Astrocyte of the hippocampus (primary cell): ENCODE data around the gene FRRS1L.
"Not testable (repeated sequence)": the region's sequence is repeated elsewhere in the genome, so short reads cannot be mapped to it uniquely, and the experiment has no call there.

Source experiments
- DNase-seq: peaks from one replicate; pipeline ENCODE4 v3.0.0; 2011; ENCODE audit warnings: low read depth, low spot score

The FRRS1L gene

GRCh38 chr9:109133533-109133932, 33.5 kb downstream of the FRRS1L start:
- no peak for DNase-seq

GRCh38 chr9:109132567-109133021, 34.5 kb downstream of the FRRS1L start:
- DNase-seq, result no peak

- DNase-seq, result no peak
Observed at GRCh38 chr9:109129470-109130197, 37.4 kb downstream of the FRRS1L start.

GRCh38 chr9:109126671-109127070, 40.4 kb downstream of the FRRS1L start:
- DNase-seq, result not testable (repeated sequence)

- no peak for DNase-seq
Observed at GRCh38 chr9:109124121-109124520, 42.9 kb downstream of the FRRS1L start.

GRCh38 chr9:109122726-109123621, 44.1 kb downstream of the FRRS1L start:
- no peak for DNase-seq

- no peak for DNase-seq
Observed at GRCh38 chr9:109121232-109121796, 45.7 kb downstream of the FRRS1L start.

GRCh38 chr9:109120204-109120789, 46.8 kb downstream of the FRRS1L start:
- no peak for DNase-seq

- peak; percentile 99 for DNase-seq
Observed at GRCh38 chr9:109119439-109120203, 47.4 kb downstream of the FRRS1L start, which contains the start of gene TMEM245. Gene TMEM245, minus strand, starts transcription at chr9:109119947. Its CDS starts 34 bp downstream, at chr9:109119913.

GRCh38 chr9:109118808-109119438, 48.1 kb downstream of the FRRS1L start:
- no peak for DNase-seq

GRCh38 chr9:109117856-109118807, 48.9 kb downstream of the FRRS1L start:
- DNase-seq, result peak; percentile 60

GRCh38 chr9:109115931-109116526, 51.0 kb downstream of the FRRS1L start:
- DNase-seq, result peak; percentile 82

- DNase-seq, result peak; percentile 16
Observed at GRCh38 chr9:109114670-109115069, 52.4 kb downstream of the FRRS1L start.

GRCh38 chr9:109113892-109114609, 53.0 kb downstream of the FRRS1L start:
- DNase-seq, result no peak

- DNase-seq, result no peak
Observed at GRCh38 chr9:109113254-109113653, 53.8 kb downstream of the FRRS1L start.

GRCh38 chr9:109110329-109111021, 56.6 kb downstream of the FRRS1L start:
- peak; percentile 56 for DNase-seq

- peak; percentile 32 for DNase-seq
Observed at GRCh38 chr9:109109967-109110328, 57.1 kb downstream of the FRRS1L start.

GRCh38 chr9:109108318-109108717, 58.7 kb downstream of the FRRS1L start:
- peak; percentile 51 for DNase-seq
